Thyroid gland (tissue), 4 donors: Measurements from ENCODE around the gene ANKRD37. TPM values are rescaled to one million over a fixed set of nuclear protein-coding genes. Genes with fewer than 3 reads are reported as not detected.

Source experiments
- DNase-seq, 2 donors: peaks; one replicate each; pipeline ENCODE4 v3.0.0-alpha.2; 2019
- H3K27ac ChIP-seq, 3 donors: fragments of 200-600 bp; sonication (generic); 1 replicate in 2 of 3; 2 replicates in 1 of 3; pipeline ENCODE4 v1.5.1; 2016 to 2019; ENCODE audit warnings: mild to moderate bottlenecking in 1 of 3, moderate library complexity in 1 of 3
- H3K27me3 ChIP-seq: fragments of 200-600 bp; sonication (generic); one replicate; pipeline ENCODE4 v1.5.1; 2019
- H3K36me3 ChIP-seq, 2 donors: fragments of 200-600 bp; sonication (generic); one replicate each; pipeline ENCODE4 v1.5.1; 2016 to 2019
- H3K4me1 ChIP-seq, 2 donors: fragments of 200-600 bp; sonication (generic); one replicate each; pipeline ENCODE4 v1.5.1; 2017 to 2019
- H3K4me3 ChIP-seq, 3 donors: fragments of 200-600 bp; sonication (generic); replicated peaks in 1 of 3; 1 replicate in 2 of 3; 2 replicates in 1 of 3; pipeline ENCODE4 v1.5.1; 2016; ENCODE audit warnings: mild to moderate bottlenecking in 1 of 3
- H3K9me3 ChIP-seq: fragments of 200-600 bp; sonication (generic); one replicate; pipeline ENCODE4 v1.5.1; 2017
- CTCF ChIP-seq, 6 experiments: fragments of 200-600 bp in 3 of 6; fragments of 450-650 bp in 3 of 6; sonication (generic) in 3 of 6; IDR thresholded peaks; one replicate each; pipeline ENCODE4 v1.5.1; 2016 to 2019; ENCODE audit warnings: antibody characterized with exemption in 6 of 6, mild to moderate bottlenecking in 2 of 6, inconsistent platforms in 1 of 6, moderate library complexity in 1 of 6
- POLR2A ChIP-seq, 2 donors: fragments of 450-650 bp; IDR thresholded peaks; one replicate each; pipeline ENCODE4 v1.6.1; 2017; ENCODE audit warnings: antibody characterized with exemption in 2 of 2, mild to moderate bottlenecking in 2 of 2, moderate library complexity in 1 of 2
- WGBS, 2 donors: methylation state at CpG; one replicate each; pipeline ENCODE4 v1.1.5; 2017; 5-methylcytosine and 5-hydroxymethylcytosine counted together
- intact Hi-C: fragments of 100-400 bp; cut with DNase I; formaldehyde crosslinking; loops from one replicate; pipeline ENCODE4 v1.15.1; 2023
- small RNA-seq: library from RNA; depleted of rRNA; stranded (forward); fragments of <200 nt; gene quantifications from one replicate; pipeline ENCODE3, GENCODE V24; 2016
- total RNA-seq, 4 donors: library from RNA; depleted of rRNA; stranded (reverse); fragments of >200 nt; gene quantifications; one replicate each; pipeline ENCODE4 v1.2.3, GENCODE V29; 2016

Gene ANKRD37
- total RNA-seq, 4 donors from 2014 or later, result 3.8 to 17.1 (median 9.8) TPM

GRCh38 chr4:185441479-185441878 lies 44.8 kb downstream of the ANKRD37 start:
- H3K4me3 ChIP-seq, result no peak overlapping the region
- H3K9me3 ChIP-seq, result no peaks in the 10 kb centered on the region
- no peak overlapping the region for H3K27ac ChIP-seq
- H3K27me3 ChIP-seq, result no peaks in the 10 kb centered on the region
- 93% methylated on average over 2 of the region's 2 CpGs for WGBS, 2 donors
- no peaks in the 10 kb centered on the region for H3K4me1 ChIP-seq
- TF ChIP-seq POLR2A (IDR thresholded peaks at IDR 0.05), result no peak
- TF ChIP-seq CTCF (IDR thresholded peaks at IDR 0.05), result no peak
- DNase-seq, result no peak
- intact Hi-C loops, result no loop called here
- no peaks in the 10 kb centered on the region for H3K36me3 ChIP-seq

GRCh38 chr4:185445209-185445608 lies 48.6 kb downstream of the ANKRD37 start:
- intact Hi-C loops, result no loop called here
- no peaks in the 10 kb centered on the region for H3K36me3 ChIP-seq
- DNase-seq, result no peak
- H3K27me3 ChIP-seq, result no peaks in the 10 kb centered on the region
- no peak overlapping the region for H3K27ac ChIP-seq
- 90 to 98% methylated on average over 2 of the region's 2 CpGs for WGBS, 2 donors
- no peaks in the 10 kb centered on the region for H3K4me1 ChIP-seq
- no peaks in the 10 kb centered on the region for H3K9me3 ChIP-seq
- H3K4me3 ChIP-seq, result no peak overlapping the region
- TF ChIP-seq CTCF (IDR thresholded peaks at IDR 0.05), result no peak
- no peak for TF ChIP-seq POLR2A (IDR thresholded peaks at IDR 0.05)

Small RNA genes within 50 kb of the gene (small RNA-seq; reads per million reads assigned to genes)
- gene RF00019, result not detected

Other genes starting within 250 kb of the ANKRD37 start
- 10 to 100 TPM; 44.5 to 63.3 (median 59.1) TPM for gene CFAP97, start 192.8 kb upstream of the ANKRD37 start, total RNA-seq
- gene SNX25, start 187.2 kb upstream of the ANKRD37 start, total RNA-seq, result 10 to 100 TPM; 36.9 to 71.3 (median 42.7) TPM
- gene LRP2BP, start 917 bp upstream of the ANKRD37 start, total RNA-seq, result 1 to 10 TPM; 1.4 to 3.1 (median 2.3) TPM
- 10 to 100 TPM; 44.1 to 59.5 (median 53.4) TPM for gene UFSP2, start 29.1 kb downstream of the ANKRD37 start, total RNA-seq
- gene CCDC110, start 74.9 kb downstream of the ANKRD37 start, total RNA-seq, result 10 to 100 TPM in 2 of 4 donors, 1 to 10 TPM in 2; 6.8 to 22.1 (median 10.4) TPM
- 100 to 1,000 TPM; 124 to 411 (median 252) TPM for gene PDLIM3, start 138.7 kb downstream of the ANKRD37 start, total RNA-seq